Skeletal muscle satellite cell (primary cell): ENCODE data around the gene RAMP2.

ENCODE experiments used
- H3K27me3 ChIP-seq: 2 replicates; pipeline ENCODE4 v1.7.0; 2013; ENCODE audit warnings: low read length; ENCODE audit not compliant: control insufficient read depth, insufficient read depth
- H3K36me3 ChIP-seq: 2 replicates; pipeline ENCODE4 v1.7.0; 2013; ENCODE audit warnings: mild to moderate bottlenecking, control low read depth, low read length; ENCODE audit not compliant: insufficient read depth
- H3K4me1 ChIP-seq: 2 replicates; pipeline ENCODE4 v1.7.0; 2013; ENCODE audit warnings: low read length; ENCODE audit not compliant: control insufficient read depth, insufficient read depth
- H3K4me2 ChIP-seq: 2 replicates; pipeline ENCODE4 v1.7.0; 2013; ENCODE audit warnings: mild to moderate bottlenecking, low read length
- H3K4me3 ChIP-seq: 2 replicates; pipeline ENCODE4 v1.7.0; 2013; ENCODE audit warnings: low read length
- H3K9ac ChIP-seq: 2 replicates; pipeline ENCODE4 v1.7.0; 2013; ENCODE audit warnings: mild to moderate bottlenecking, low read depth, low read length, moderate library complexity
- H3K9me3 ChIP-seq: replicated peaks from 2 replicates; pipeline ENCODE4 v1.7.0; 2013; ENCODE audit warnings: mild to moderate bottlenecking, control low read depth, low read length

The RAMP2 gene

GRCh38 chr17:42773290-42774035, 12.4 kb downstream of the RAMP2 start, which contains the start of gene VPS25:
VPS25 (plus strand) TSS chr17:42773449; CDS start chr17:42773476, 27 bp downstream.
- Histone ChIP-seq H3K36me3 (peaks cover 17% of the 10 kb centered on the region), H3K27me3 (no peaks in the 10 kb centered on the region), H3K4me3 (peak within 1 kb of the TSS; percentile 85)

DNA sequence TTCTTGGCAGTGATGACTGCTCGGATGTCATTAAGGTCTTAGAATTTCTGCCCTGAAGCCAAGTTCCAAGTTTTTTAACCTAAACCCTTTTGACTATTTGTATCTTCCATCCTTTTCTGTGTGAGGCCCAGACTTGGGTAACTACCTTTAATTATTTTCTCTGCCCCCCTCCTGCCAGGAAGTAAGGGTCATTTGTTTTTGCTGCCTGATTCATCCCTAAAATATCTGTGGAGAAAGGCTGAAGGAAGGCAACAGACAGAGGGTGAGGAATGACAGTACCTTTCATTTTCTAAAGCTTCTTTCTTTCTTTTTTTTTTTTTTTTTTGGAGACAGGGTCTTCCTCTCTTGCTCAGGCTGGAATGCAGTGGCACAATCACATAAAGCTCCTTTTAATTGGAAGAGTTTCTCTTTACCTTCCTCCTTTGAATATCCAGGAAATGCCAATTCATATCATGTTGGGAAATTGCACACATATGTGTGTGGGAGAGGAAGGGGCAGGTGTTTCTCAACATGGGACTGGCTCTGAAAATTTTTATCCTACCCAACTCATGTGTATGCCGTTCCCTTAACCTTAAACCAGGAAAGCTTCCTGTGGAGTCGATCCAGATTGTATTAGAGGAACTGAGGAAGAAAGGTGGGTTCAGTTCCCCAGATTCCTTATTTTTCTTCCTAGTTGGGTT, 13.2 kb downstream of the RAMP2 start:
- Histone ChIP-seq H3K9ac (peak overlapping the region; percentile 90), H3K36me3 (peaks cover 24% of the 10 kb centered on the region), H3K27me3 (no peaks in the 10 kb centered on the region), H3K4me2 (peak overlapping the region; percentile 91), H3K4me1 (peaks cover 24% of the 10 kb centered on the region), H3K9me3 (no peaks in the 10 kb centered on the region), H3K4me3 (peak overlapping the region; percentile 85)

More at GRCh38 chr17:42773290-42774035, 12.4 kb downstream of the RAMP2 start, which contains the start of gene VPS25:
- H3K4me1 ChIP-seq = peaks cover 24% of the 10 kb centered on the region
- H3K9ac ChIP-seq = peak within 1 kb of the TSS; percentile 90
- H3K4me2 ChIP-seq = peak within 1 kb of the TSS; percentile 91
- no peaks in the 10 kb centered on the region for H3K9me3 ChIP-seq

DNA sequence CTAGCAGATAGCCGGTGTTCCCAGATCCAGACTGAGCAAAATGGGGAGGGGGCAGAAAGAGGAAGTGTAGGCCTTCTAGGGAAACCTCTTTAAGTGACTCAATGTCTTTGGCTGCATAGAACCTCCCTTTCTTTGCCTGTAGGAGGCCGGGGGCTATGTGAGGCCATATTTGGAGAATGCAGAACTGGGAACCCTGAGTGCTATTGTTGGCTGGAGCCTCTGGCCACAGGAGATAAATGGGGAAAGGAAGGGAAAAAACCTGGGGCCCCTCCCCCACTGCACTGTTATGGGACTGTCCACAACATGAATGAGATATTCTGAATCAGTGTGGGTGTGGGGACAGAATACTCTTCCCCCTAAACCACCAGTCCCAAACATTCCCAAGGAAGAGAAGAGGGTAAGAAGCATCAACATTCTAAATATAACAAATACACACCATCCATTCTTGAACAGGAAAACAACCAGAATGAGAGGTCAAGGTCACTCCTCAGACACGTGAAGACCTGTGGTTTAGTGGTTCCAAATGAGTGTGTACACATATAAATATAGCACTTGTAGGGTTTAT, 14.6 kb downstream of the RAMP2 start:
- H3K9ac ChIP-seq = no peak overlapping the region
- H3K9me3 ChIP-seq = no peaks in the 10 kb centered on the region
- peaks cover 33% of the 10 kb centered on the region for H3K4me1 ChIP-seq
- no peak overlapping the region for H3K4me2 ChIP-seq
- H3K36me3 ChIP-seq = peaks cover 28% of the 10 kb centered on the region
- no peak overlapping the region for H3K4me3 ChIP-seq
- peaks cover under 1% of the 10 kb centered on the region for H3K27me3 ChIP-seq

GRCh38 chr17:42778570-42778969, 17.5 kb downstream of the RAMP2 start:
- H3K9me3 ChIP-seq = no peaks in the 10 kb centered on the region
- H3K4me3 ChIP-seq = no peak overlapping the region
- no peak overlapping the region for H3K4me2 ChIP-seq
- H3K4me1 ChIP-seq = peaks cover 57% of the 10 kb centered on the region
- H3K27me3 ChIP-seq = peaks cover 23% of the 10 kb centered on the region
- peaks cover 28% of the 10 kb centered on the region for H3K36me3 ChIP-seq
- no peak overlapping the region for H3K9ac ChIP-seq

- Histone ChIP-seq H3K9me3 (no peaks in the 10 kb centered on the region), H3K27me3 (peaks cover 31% of the 10 kb centered on the region), H3K9ac (no peak overlapping the region), H3K4me2 (no peak overlapping the region), H3K4me1 (peaks cover 58% of the 10 kb centered on the region), H3K36me3 (peaks cover 28% of the 10 kb centered on the region), H3K4me3 (no peak overlapping the region)
Observed at GRCh38 chr17:42779304-42779935, 18.4 kb downstream of the RAMP2 start.

DNA sequence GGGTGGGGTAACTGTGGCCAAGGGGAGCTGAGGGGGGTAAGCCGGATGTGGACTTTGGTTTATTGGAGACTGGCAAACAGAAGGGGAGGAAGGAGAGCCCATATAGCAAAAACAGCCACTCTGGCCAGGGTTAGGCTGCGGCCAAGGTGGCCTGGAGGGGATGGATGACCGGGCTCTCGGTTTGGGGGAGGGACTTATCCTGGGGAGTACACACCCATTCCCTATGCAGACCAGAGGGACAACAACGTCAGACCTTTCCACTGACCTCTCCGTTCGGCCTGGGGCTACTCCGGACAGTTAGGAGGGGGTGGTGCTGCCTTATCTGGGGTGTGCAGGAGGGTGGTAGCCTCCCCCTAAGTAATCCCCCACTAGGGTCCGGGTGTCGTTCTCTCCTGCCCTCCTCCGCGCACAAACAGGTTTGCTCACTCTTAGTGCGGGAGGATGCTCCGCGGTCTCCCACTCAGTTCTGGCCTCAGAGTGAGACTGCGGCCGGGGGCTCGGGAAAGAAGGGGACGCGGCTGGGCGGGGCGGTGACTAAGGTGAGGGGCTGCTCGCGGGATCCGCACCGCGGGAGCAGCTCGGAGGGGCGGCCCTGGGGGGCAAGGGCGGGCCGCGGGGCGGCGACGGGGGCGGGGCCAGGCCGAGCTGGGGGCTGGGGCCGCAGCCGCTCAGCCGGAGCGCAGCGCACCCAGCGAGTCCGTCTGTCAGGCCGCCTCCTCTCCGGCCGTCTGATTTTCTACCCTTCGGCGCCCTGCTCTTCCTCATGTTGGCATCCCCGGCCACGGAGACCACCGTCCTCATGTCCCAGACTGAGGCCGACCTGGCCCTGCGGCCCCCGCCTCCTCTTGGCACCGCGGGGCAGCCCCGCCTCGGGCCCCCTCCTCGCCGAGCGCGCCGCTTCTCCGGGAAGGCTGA, 19.2 kb downstream of the RAMP2 start, which contains the start of gene WNK4:
TSS of gene WNK4 (plus strand) at position 675 of the 915 bp plus-strand sequence. CDS start at position 764, 89 bp downstream.
- Histone ChIP-seq H3K27me3 (peaks cover 39% of the 10 kb centered on the region), H3K4me3 (peak within 1 kb of the TSS; percentile 73), H3K4me1 (peaks cover 58% of the 10 kb centered on the region), H3K9ac (peak within 1 kb of the TSS; percentile 80), H3K4me2 (peak within 1 kb of the TSS; percentile 93), H3K36me3 (peaks cover 29% of the 10 kb centered on the region), H3K9me3 (no peaks in the 10 kb centered on the region)

DNA sequence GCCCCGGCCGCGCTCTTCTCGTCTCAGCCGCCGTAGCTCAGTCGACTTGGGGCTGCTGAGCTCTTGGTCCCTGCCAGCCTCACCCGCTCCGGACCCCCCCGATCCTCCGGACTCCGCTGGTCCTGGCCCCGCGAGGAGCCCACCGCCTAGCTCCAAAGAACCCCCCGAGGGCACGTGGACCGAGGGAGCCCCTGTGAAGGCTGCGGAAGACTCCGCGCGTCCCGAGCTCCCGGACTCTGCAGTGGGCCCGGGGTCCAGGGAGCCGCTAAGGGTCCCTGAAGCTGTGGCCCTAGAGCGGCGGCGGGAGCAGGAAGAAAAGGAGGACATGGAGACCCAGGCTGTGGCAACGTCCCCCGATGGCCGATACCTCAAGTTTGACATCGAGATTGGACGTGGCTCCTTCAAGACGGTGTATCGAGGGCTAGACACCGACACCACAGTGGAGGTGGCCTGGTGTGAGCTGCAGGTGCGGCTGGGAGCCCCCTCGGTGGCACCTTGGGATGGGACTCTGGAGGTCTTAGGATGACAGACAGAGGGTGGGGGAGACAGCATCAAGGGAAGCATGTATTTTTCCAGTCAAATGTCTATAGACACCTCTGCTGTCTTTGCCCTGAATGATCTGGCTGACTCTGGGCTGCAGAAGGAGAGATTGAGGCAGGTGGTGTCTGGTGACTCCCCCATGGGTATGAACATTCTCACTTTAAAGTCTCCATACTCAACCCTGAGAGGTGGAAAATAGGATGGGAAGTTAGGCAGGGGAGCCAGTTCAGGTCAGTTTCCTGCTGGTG, 20.0 kb downstream of the RAMP2 start:
- Histone ChIP-seq H3K36me3 (peaks cover 29% of the 10 kb centered on the region), H3K4me2 (peak overlapping the region; percentile 93), H3K27me3 (peaks cover 46% of the 10 kb centered on the region), H3K4me3 (peak overlapping the region; percentile 73), H3K9ac (peak overlapping the region; percentile 80), H3K9me3 (no peaks in the 10 kb centered on the region), H3K4me1 (peaks cover 50% of the 10 kb centered on the region)

GRCh38 chr17:42781639-42782165, 20.7 kb downstream of the RAMP2 start:
- Histone ChIP-seq H3K36me3 (peaks cover 29% of the 10 kb centered on the region), H3K9me3 (no peaks in the 10 kb centered on the region), H3K27me3 (peaks cover 48% of the 10 kb centered on the region), H3K4me1 (peaks cover 50% of the 10 kb centered on the region), H3K4me3 (peak overlapping the region; percentile 73), H3K4me2 (peak overlapping the region; percentile 93), H3K9ac (peak overlapping the region; percentile 80)

- Histone ChIP-seq H3K4me1 (peaks cover 50% of the 10 kb centered on the region), H3K9me3 (no peaks in the 10 kb centered on the region), H3K4me3 (peak overlapping the region; percentile 73), H3K36me3 (peaks cover 29% of the 10 kb centered on the region), H3K27me3 (peaks cover 48% of the 10 kb centered on the region), H3K9ac (peak overlapping the region; percentile 28), H3K4me2 (peak overlapping the region; percentile 93)
Observed at GRCh38 chr17:42782166-42783061, 21.4 kb downstream of the RAMP2 start.
